H1 (cell line): ENCODE results near the gene UGT1A7. TPM values are rescaled to one million over a fixed set of nuclear protein-coding genes. Genes with fewer than 3 reads are reported as not detected.

ENCODE experiments used
- CTCF ChIA-PET: fragments of 300-600 bp; sonication (Branson Sonifier 250); formaldehyde crosslinking; loops from one replicate; lab custom pipeline; 2021; ENCODE audit not compliant: partially characterized antibody; lab: Charles Lee
- POLR2A ChIA-PET: fragments of 300-600 bp; sonication (Branson Sonifier 250); formaldehyde crosslinking; loops from one replicate; lab custom pipeline; 2021; ENCODE audit warnings: inconsistent platforms; ENCODE audit not compliant: partially characterized antibody; lab: Charles Lee
- DNase-seq, 2 experiments: peaks; one replicate each; pipeline versions ENCODE4 v3.0.0 to v3.0.0-alpha.2; 2010 to 2022; ENCODE audit warnings: low spot score in 2 of 2, low read depth in 1 of 2, mixed read lengths in 1 of 2
- FAIRE-seq: peaks from 2 replicates; lab custom pipeline; 2011; peaks lifted over from hg19 to GRCh38; lab: Jason Lieb, UNC
- H2AFZ ChIP-seq: 2 replicates; pipeline ENCODE4 v1.8.1; 2012; ENCODE audit warnings: low read length, inconsistent platforms
- H2AK5ac ChIP-seq: 2 replicates; pipeline ENCODE4 v1.6.1; 2013; ENCODE audit warnings: low read depth, low read length
- H2BK120ac ChIP-seq: replicated peaks from 2 replicates; pipeline ENCODE3; 2013; ENCODE audit warnings: low read depth, low read length, inconsistent platforms
- H2BK12ac ChIP-seq: 2 replicates; pipeline ENCODE4 v1.6.1; 2013; ENCODE audit warnings: low read depth, low read length
- H2BK15ac ChIP-seq: 2 replicates; pipeline ENCODE4 v1.6.1; 2013; ENCODE audit warnings: low read length
- H2BK20ac ChIP-seq: 2 replicates; pipeline ENCODE4 v1.6.1; 2013; ENCODE audit warnings: low read length
- H2BK5ac ChIP-seq: 2 replicates; pipeline ENCODE4 v1.6.1; 2013; ENCODE audit warnings: low read depth, low read length
- H3K14ac ChIP-seq: 2 replicates; pipeline ENCODE4 v1.6.1; 2013; ENCODE audit warnings: inconsistent platforms; ENCODE audit not compliant: insufficient read length
- H3K18ac ChIP-seq: 2 replicates; pipeline ENCODE4 v1.6.1; 2013; ENCODE audit warnings: low read length; ENCODE audit errors: extremely low read depth
- H3K23ac ChIP-seq: 2 replicates; pipeline ENCODE4 v1.6.1; 2013; ENCODE audit warnings: inconsistent platforms; ENCODE audit not compliant: insufficient read length
- H3K23me2 ChIP-seq: 2 replicates; pipeline ENCODE4 v1.6.1; 2013; ENCODE audit warnings: low read depth, low read length
- H3K27ac ChIP-seq: 2 replicates; pipeline ENCODE4 v1.6.1; 2011; ENCODE audit warnings: low read depth, low read length, inconsistent platforms
- H3K27me3 ChIP-seq, 4 experiments: replicated peaks in 1 of 4; 1 replicate in 1 of 4; 2 replicates in 3 of 4; pipeline versions ENCODE4 v1.6.1 to v1.8.1; 2011 to 2013; ENCODE audit warnings: low read length in 3 of 4, mild to moderate bottlenecking in 3 of 4, inconsistent platforms in 2 of 4, mixed read lengths in 2 of 4, moderate library complexity in 1 of 4; ENCODE audit not compliant: control insufficient read depth in 3 of 4, insufficient read depth in 3 of 4; ENCODE audit errors: extremely low read depth in 1 of 4
- H3K36me3 ChIP-seq, 4 experiments: 2 replicates each; pipeline versions ENCODE4 v1.6.1 to v1.8.1; 2011 to 2013; ENCODE audit warnings: mild to moderate bottlenecking in 4 of 4, low read length in 3 of 4, moderate library complexity in 2 of 4, control low read depth in 1 of 4, inconsistent platforms in 1 of 4; ENCODE audit not compliant: insufficient read depth in 4 of 4, control insufficient read depth in 2 of 4
- H3K4ac ChIP-seq: replicated peaks from 2 replicates; pipeline ENCODE3; 2013; ENCODE audit warnings: low read length, low read depth, mixed read lengths, inconsistent platforms; ENCODE audit not compliant: insufficient read length
- H3K4me1 ChIP-seq, 4 experiments: replicated peaks in 1 of 4; 1 replicate in 1 of 4; 2 replicates in 3 of 4; pipeline versions ENCODE4 v1.6.1 to v1.8.1; 2011 to 2013; ENCODE audit warnings: low read length in 3 of 4, inconsistent platforms in 2 of 4, mixed read lengths in 1 of 4; ENCODE audit not compliant: insufficient read depth in 4 of 4, control insufficient read depth in 3 of 4
- H3K4me2 ChIP-seq, 2 experiments: 2 replicates each; pipeline versions ENCODE4 v1.6.1 to v1.8.1; 2011 to 2013; ENCODE audit warnings: low read depth in 2 of 2, low read length in 2 of 2, control low read depth in 1 of 2, inconsistent platforms in 1 of 2, mild to moderate bottlenecking in 1 of 2; ENCODE audit not compliant: insufficient read depth in 1 of 2
- H3K4me3 ChIP-seq, 4 experiments: fragments of 200-600, 300-600 bp in 1 of 4; sonication (generic), shearing (Covaris generic), sonication (Bioruptor Twin) in 1 of 4; 2 replicates each; pipeline versions ENCODE4 v1.5.1 to v1.8.1; 2011 to 2016; ENCODE audit warnings: low read length in 4 of 4, low read depth in 3 of 4, control low read depth in 2 of 4, inconsistent platforms in 2 of 4, mild to moderate bottlenecking in 2 of 4, mixed read lengths in 1 of 4, moderate library complexity in 1 of 4; ENCODE audit not compliant: insufficient read depth in 2 of 4; ENCODE audit errors: extremely low read depth in 1 of 4
- H3K56ac ChIP-seq: replicated peaks from 2 replicates; pipeline ENCODE3; 2013; ENCODE audit warnings: low read depth, mild to moderate bottlenecking, mixed read lengths, low read length, inconsistent platforms; ENCODE audit not compliant: insufficient read length
- H3K79me1 ChIP-seq: 2 replicates; pipeline ENCODE4 v1.6.1; 2013; ENCODE audit warnings: low read depth, low read length, control low read depth
- H3K79me2 ChIP-seq, 2 experiments: 2 replicates each; pipeline versions ENCODE4 v1.6.1 to v1.8.1; 2012 to 2013; ENCODE audit warnings: low read length in 2 of 2, mild to moderate bottlenecking in 2 of 2, inconsistent platforms in 1 of 2; ENCODE audit not compliant: insufficient read depth in 2 of 2, control insufficient read depth in 1 of 2
- H3K9ac ChIP-seq, 4 experiments: replicated peaks in 1 of 4; 1 replicate in 1 of 4; 2 replicates in 3 of 4; pipeline versions ENCODE4 v1.6.1 to v1.8.1; 2011 to 2013; ENCODE audit warnings: low read depth in 3 of 4, low read length in 3 of 4, control low read depth in 2 of 4, mild to moderate bottlenecking in 2 of 4, moderate library complexity in 2 of 4, inconsistent platforms in 1 of 4; ENCODE audit errors: extremely low read depth in 1 of 4
- H3K9me3 ChIP-seq, 2 experiments: 2 replicates each; pipeline versions ENCODE4 v1.6.1 to v1.8.1; 2012 to 2013; ENCODE audit warnings: mild to moderate bottlenecking in 2 of 2, moderate library complexity in 2 of 2, control low read depth in 1 of 2, inconsistent platforms in 1 of 2, low read depth in 1 of 2, low read length in 1 of 2, mixed read lengths in 1 of 2; ENCODE audit not compliant: insufficient read depth in 2 of 2
- H4K20me1 ChIP-seq, 2 experiments: replicated peaks in 1 of 2; 2 replicates each; pipeline versions ENCODE3 to v1.8.1; 2011 to 2013; ENCODE audit warnings: inconsistent platforms in 2 of 2, low read length in 2 of 2, mild to moderate bottlenecking in 1 of 2; ENCODE audit not compliant: insufficient read depth in 2 of 2, control insufficient read depth in 1 of 2
- H4K5ac ChIP-seq: 2 replicates; pipeline ENCODE4 v1.6.1; 2013; ENCODE audit warnings: low read length, low read depth, mixed read lengths, inconsistent platforms; ENCODE audit not compliant: insufficient read length
- H4K8ac ChIP-seq: 2 replicates; pipeline ENCODE4 v1.8.0; 2013; ENCODE audit warnings: mild to moderate bottlenecking, moderate library complexity, low read length, inconsistent platforms; ENCODE audit not compliant: insufficient read depth; ENCODE audit errors: extremely low read depth
- H4K91ac ChIP-seq: replicated peaks from 2 replicates; pipeline ENCODE3; 2013; ENCODE audit warnings: low read length, mixed read lengths, inconsistent platforms; ENCODE audit not compliant: insufficient read length
- CBX5 ChIP-seq: fragments of 300-800, 300-1000 bp; sonication (generic); IDR thresholded peaks from 2 replicates; pipeline ENCODE4 v1.7.1; 2016; ENCODE audit warnings: antibody characterized with exemption, low read length, low read depth
- RAD21 ChIP-seq, 2 experiments: IDR thresholded peaks in 1 of 2; conservative IDR thresholded peaks in 1 of 2; 2 replicates each; pipeline ENCODE4 v1.6.1; 2011; ENCODE audit warnings: low read depth in 2 of 2, low read length in 2 of 2, improper control_type of control experiment in 1 of 2, inconsistent platforms in 1 of 2, mild to moderate bottlenecking in 1 of 2, moderate library complexity in 1 of 2
- WGBS, 2 experiments: shearing (Covaris generic) in 1 of 2; methylation state at CpG; one replicate each; pipeline versions ENCODE4 v1.1.6 to v1.1.7; 2013 to 2015; ENCODE audit warnings: low lambda C conversion rate in 2 of 2, mixed read lengths in 2 of 2, inconsistent platforms in 1 of 2, low coverage in 1 of 2, missing lambda C conversion rate in 1 of 2; ENCODE audit not compliant: insufficient replicate concordance in 2 of 2, insufficient coverage in 1 of 2, insufficient read length in 1 of 2; ENCODE audit errors: extremely low coverage in 1 of 2, missing lambda C conversion rate in 1 of 2; 5-methylcytosine and 5-hydroxymethylcytosine counted together
- polyA plus RNA-seq, 7 experiments: library from polyadenylated mRNA; depleted of rRNA in 3 of 7; stranded (reverse) in 5 of 7; unstranded in 2 of 7; fragments of >200 nt in 5 of 7; fragments of 200-250 nt in 2 of 7; gene quantifications; 1 replicate in 5 of 7; 2 replicates in 1 of 7; 4 replicates in 1 of 7; pipeline versions ENCODE4 v1.2.1 to v1.2.3, GENCODE V29; 2011 to 2013; ENCODE audit warnings: missing spikeins in 2 of 7, mixed read lengths in 2 of 7
- total RNA-seq: library from RNA; stranded (reverse); fragmentation: NEBNext Ultra II Directional; extraction: Animal tissue kit (Norgen Biotek cat#: 25700); gene quantifications from 2 replicates; pipeline ENCODE4 v1.2.1, GENCODE V29; 2021
- TF ChIP-seq, protein P1 (sequence below), 3 experiments: IDR thresholded peaks; 1 replicate in 2 of 3; 2 replicates in 1 of 3; pipeline versions ENCODE4 v1.5.1 to v1.6.1; 2011; ENCODE audit warnings: low read length in 3 of 3, mild to moderate bottlenecking in 3 of 3, inconsistent platforms in 2 of 3, low read depth in 1 of 3, moderate library complexity in 1 of 3; ENCODE audit not compliant: insufficient read depth in 1 of 3; ENCODE audit errors: control extremely low read depth in 1 of 3

Gene UGT1A7
- total and polyA plus RNA-seq, 2 of the 8 experiments (the other 6 are each of a cell fraction or from before 2014, with no cell fraction given): not detected

DNA sequence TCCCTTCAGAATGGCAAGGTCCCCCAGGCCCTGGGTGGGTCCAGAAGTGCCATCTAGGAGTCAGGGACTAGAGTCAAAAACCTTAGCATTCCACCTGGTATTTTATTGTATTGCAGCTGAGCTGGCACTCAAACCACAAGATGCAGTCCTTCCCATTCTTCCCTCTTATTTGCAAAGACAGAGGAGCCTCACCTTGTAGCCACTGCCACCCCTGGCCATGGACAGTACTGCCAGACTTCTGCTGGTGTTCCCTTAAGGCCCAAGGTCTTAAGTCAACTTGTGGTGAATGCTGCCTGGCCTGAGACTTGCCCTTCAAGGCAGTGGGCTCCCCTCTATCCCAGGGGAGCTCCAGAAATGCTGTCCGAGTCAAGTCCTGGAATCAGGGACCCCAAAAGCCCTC, 38.6 kb upstream of the UGT1A7 start:
- H3K27me3 ChIP-seq: peaks cover 0 to 1% (median 0%) of the 10 kb centered on the region in 4 experiments; a peak in 1 of 7 replicates
- WGBS, 2 experiments: 88% methylated on average over 1 of the region's 1 CpG; no CpG with 5 or more reads in 1 of the 2 experiments
- no peaks in the 10 kb centered on the region for H3K23me2 ChIP-seq
- H3K4me2 ChIP-seq: no peak overlapping the region
- H4K20me1 ChIP-seq: no peaks in the 10 kb centered on the region
- H3K14ac ChIP-seq: no peak overlapping the region
- peak overlapping the region; percentile 75; the same call in 1 of the 2 replicates for H2BK12ac ChIP-seq
- no peaks in the 10 kb centered on the region for H3K79me1 ChIP-seq
- no peaks in the 10 kb centered on the region for H3K4me1 ChIP-seq
- H3K36me3 ChIP-seq: no peaks in the 10 kb centered on the region
- no peak overlapping the region for H3K4me3 ChIP-seq
- POLR2A ChIA-PET: no interaction called here
- H2BK15ac ChIP-seq: 0 out of 2 replicates have a peak overlapping the region, but pooled peaks have one; percentile 61
- CTCF ChIA-PET: interaction anchor here (0.6 to 1.2 kb wide), 4 partner anchors 18 to 210 kb away, joined by 3 to 6 read pairs (median 3); no protein-coding TSS in a partner anchor
- H3K79me2 ChIP-seq: no peaks in the 10 kb centered on the region
- no peak overlapping the region for H4K5ac ChIP-seq
- FAIRE-seq (no peak), DNase-seq (peak; percentile 23 to 47)
- H3K9ac ChIP-seq: no peak overlapping the region
- H3K18ac ChIP-seq: no peak overlapping the region
- H2AK5ac ChIP-seq: no peak overlapping the region
- no peak overlapping the region for H4K91ac ChIP-seq
- H3K23ac ChIP-seq: no peak overlapping the region
- H3K56ac ChIP-seq: no peak overlapping the region
- peaks cover 15% of the 10 kb centered on the region in 2 experiments for H3K9me3 ChIP-seq
- H2AFZ ChIP-seq: no peak overlapping the region
- H3K4ac ChIP-seq: no peak overlapping the region
- no peak overlapping the region for H2BK20ac ChIP-seq
- no peak overlapping the region for H2BK5ac ChIP-seq
- H2BK120ac ChIP-seq: no peak overlapping the region
- H3K27ac ChIP-seq: no peak overlapping the region
- no peak overlapping the region for H4K8ac ChIP-seq
- TF ChIP-seq RAD21 (IDR thresholded peaks at IDR 0.05 in 1 of 2, conservative IDR thresholded peaks at IDR 0.05 in 1 of 2; ENCODE audit: low read depth in 2 of 2, low read length in 2 of 2): peak; percentile 46 to 53
- TF ChIP-seq, protein P1, sequence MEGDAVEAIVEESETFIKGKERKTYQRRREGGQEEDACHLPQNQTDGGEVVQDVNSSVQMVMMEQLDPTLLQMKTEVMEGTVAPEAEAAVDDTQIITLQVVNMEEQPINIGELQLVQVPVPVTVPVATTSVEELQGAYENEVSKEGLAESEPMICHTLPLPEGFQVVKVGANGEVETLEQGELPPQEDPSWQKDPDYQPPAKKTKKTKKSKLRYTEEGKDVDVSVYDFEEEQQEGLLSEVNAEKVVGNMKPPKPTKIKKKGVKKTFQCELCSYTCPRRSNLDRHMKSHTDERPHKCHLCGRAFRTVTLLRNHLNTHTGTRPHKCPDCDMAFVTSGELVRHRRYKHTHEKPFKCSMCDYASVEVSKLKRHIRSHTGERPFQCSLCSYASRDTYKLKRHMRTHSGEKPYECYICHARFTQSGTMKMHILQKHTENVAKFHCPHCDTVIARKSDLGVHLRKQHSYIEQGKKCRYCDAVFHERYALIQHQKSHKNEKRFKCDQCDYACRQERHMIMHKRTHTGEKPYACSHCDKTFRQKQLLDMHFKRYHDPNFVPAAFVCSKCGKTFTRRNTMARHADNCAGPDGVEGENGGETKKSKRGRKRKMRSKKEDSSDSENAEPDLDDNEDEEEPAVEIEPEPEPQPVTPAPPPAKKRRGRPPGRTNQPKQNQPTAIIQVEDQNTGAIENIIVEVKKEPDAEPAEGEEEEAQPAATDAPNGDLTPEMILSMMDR (IDR thresholded peaks at IDR 0.05; ENCODE audit: control extremely low read depth in 1 of 3, insufficient read depth in 1 of 3, low read depth in 1 of 3, low read length in 3 of 3): peak; percentile 44 to 62 (median 50)
- TF ChIP-seq CBX5: no peak
